Parathyroid adenoma (tissue), 2 donors: ENCODE results near the gene SNPH.

ENCODE experiments used
- H2AFZ ChIP-seq: fragments of 300-600 bp; sonication (generic); one replicate; pipeline ENCODE4 v1.7.0; 2017; ENCODE audit warnings: antibody characterized with exemption, mild to moderate bottlenecking
- H3K27ac ChIP-seq: fragments of 300-600 bp; sonication (generic); one replicate; pipeline ENCODE4 v1.7.0; 2017
- H3K27me3 ChIP-seq: fragments of 300-600 bp; sonication (generic); one replicate; pipeline ENCODE4 v1.7.0; 2017; ENCODE audit warnings: low read length; ENCODE audit not compliant: control insufficient read depth, insufficient read depth
- H3K36me3 ChIP-seq: fragments of 300-600 bp; sonication (generic); one replicate; pipeline ENCODE4 v1.7.0; 2017; ENCODE audit warnings: low read length; ENCODE audit not compliant: control insufficient read depth, insufficient read depth
- H3K4me1 ChIP-seq: fragments of 300-600 bp; sonication (generic); one replicate; pipeline ENCODE4 v1.7.0; 2017; ENCODE audit warnings: control low read depth
- H3K4me2 ChIP-seq: fragments of 300-600 bp; sonication (generic); one replicate; pipeline ENCODE4 v1.7.0; 2017; ENCODE audit warnings: low read length
- H3K4me3 ChIP-seq: fragments of 300-600 bp; sonication (generic); one replicate; pipeline ENCODE4 v1.7.0; 2017; ENCODE audit warnings: low read depth, low read length
- H3K79me2 ChIP-seq: fragments of 300-600 bp; sonication (generic); one replicate; pipeline ENCODE4 v1.7.0; 2017; ENCODE audit warnings: control low read depth
- H3K9ac ChIP-seq: fragments of 300-600 bp; sonication (generic); one replicate; pipeline ENCODE4 v1.7.0; 2017; ENCODE audit warnings: mild to moderate bottlenecking
- H3K9me3 ChIP-seq: fragments of 300-600 bp; sonication (generic); one replicate; pipeline ENCODE4 v1.7.0; 2017; ENCODE audit warnings: low read length; ENCODE audit not compliant: control insufficient read depth
- CTCF ChIP-seq: fragments of 300-600 bp; sonication (generic); IDR thresholded peaks from one replicate; pipeline ENCODE4 v1.7.0; 2017; ENCODE audit warnings: antibody characterized with exemption, mild to moderate bottlenecking
- donor health status: primary hyperparathyroidism.

SNPH gene

GRCh38 chr20:1323830-1324597 lies 57.9 kb downstream of the SNPH start:
- H3K4me3 ChIP-seq = no peak overlapping the region
- no peak overlapping the region for H3K9ac ChIP-seq
- peak overlapping the region; percentile 92 for H2AFZ ChIP-seq
- TF ChIP-seq CTCF = no peak
- no peaks in the 10 kb centered on the region for H3K9me3 ChIP-seq
- no peaks in the 10 kb centered on the region for H3K27me3 ChIP-seq
- H3K36me3 ChIP-seq = no peaks in the 10 kb centered on the region
- H3K27ac ChIP-seq = peak overlapping the region; percentile 93
- no peak overlapping the region for H3K4me2 ChIP-seq
- H3K4me1 ChIP-seq = peaks cover 23% of the 10 kb centered on the region
- H3K79me2 ChIP-seq = peaks cover 8% of the 10 kb centered on the region

DNA sequence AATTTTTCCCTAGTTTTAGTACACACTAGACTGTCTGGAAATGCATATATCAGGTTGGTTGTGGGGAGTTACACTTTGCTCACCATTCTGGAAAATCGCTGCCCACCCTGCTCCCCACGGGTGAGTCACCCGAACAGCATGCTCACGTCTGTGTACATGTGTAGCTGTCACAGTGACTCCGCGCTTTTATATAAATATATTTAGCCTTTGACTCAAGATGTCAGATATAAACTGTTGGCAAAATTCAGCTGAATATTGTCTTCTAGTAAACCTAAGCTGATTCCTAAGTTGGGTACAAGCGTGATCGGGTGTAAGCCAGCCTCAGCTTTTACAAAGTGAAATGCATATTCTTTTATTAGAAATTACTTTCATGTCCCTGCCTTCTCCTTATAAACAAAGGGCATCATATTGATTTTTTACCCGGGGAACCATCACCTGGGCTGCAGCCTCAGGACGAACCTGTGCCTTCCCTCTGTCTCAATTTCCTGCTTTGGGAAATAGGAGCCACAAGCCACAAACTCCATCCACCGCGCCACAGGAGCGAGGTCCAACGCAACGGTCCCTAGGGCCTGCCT lies 58.6 kb downstream of the SNPH start:
- no peaks in the 10 kb centered on the region for H3K36me3 ChIP-seq
- peaks cover 27% of the 10 kb centered on the region for H3K4me1 ChIP-seq
- TF ChIP-seq CTCF = no peak
- no peaks in the 10 kb centered on the region for H3K27me3 ChIP-seq
- no peak overlapping the region for H3K9ac ChIP-seq
- peak overlapping the region; percentile 92 for H3K4me2 ChIP-seq
- peak overlapping the region; percentile 93 for H3K27ac ChIP-seq
- H3K9me3 ChIP-seq = no peaks in the 10 kb centered on the region
- H2AFZ ChIP-seq = peak overlapping the region; percentile 92
- H3K4me3 ChIP-seq = peak overlapping the region; percentile 97
- H3K79me2 ChIP-seq = peaks cover 8% of the 10 kb centered on the region

DNA sequence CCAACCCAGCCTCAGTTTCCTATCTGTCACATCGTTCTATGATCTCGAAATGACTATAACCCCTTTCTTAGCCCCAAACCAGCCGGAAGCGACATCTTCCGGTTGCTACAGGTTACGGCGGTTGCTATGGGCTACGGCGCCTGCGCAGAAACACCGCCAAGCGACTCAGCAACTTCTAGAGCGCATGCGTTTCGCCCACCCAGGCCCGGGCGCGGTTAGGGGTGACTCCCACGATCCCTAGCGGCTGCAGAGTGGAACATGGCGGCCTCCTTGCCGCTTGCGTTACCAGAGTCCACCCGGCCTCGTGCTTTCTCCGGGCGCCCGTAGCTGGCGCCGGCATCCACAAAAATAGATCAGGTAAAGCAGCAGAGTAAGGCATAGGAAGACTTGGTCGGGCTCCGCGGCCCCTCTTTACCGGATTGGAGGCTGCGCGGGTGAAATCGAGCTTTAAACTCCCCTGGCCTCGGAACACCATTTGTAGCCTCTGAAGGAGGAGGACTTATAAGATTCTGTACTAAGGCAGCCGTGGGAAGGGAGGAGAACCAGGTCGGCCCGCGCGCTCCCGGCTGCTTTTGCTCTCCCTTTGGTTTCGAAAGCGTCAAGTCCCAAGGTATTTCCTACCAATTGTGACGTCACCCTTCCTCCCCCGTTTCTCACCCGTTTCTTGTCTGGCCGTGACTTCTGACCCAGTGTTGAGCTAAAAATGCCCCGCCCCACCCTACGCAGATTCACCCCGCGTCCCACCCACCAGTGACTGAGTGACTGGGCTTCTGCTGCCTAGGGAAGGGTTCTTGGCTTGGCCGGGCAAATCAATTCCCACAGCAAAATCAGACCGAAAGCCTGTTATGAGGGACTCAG lies 59.3 kb downstream of the SNPH start:
- H3K27me3 ChIP-seq = no peaks in the 10 kb centered on the region
- no peaks in the 10 kb centered on the region for H3K36me3 ChIP-seq
- H3K4me3 ChIP-seq = peak overlapping the region; percentile 97
- peaks cover 12% of the 10 kb centered on the region for H3K79me2 ChIP-seq
- TF ChIP-seq CTCF = peak; percentile 42
- peak overlapping the region; percentile 91 for H3K9ac ChIP-seq
- peak overlapping the region; percentile 92 for H3K4me2 ChIP-seq
- no peaks in the 10 kb centered on the region for H3K9me3 ChIP-seq
- peak overlapping the region; percentile 93 for H3K27ac ChIP-seq
- peak overlapping the region; percentile 92 for H2AFZ ChIP-seq
- peaks cover 27% of the 10 kb centered on the region for H3K4me1 ChIP-seq

- Histone ChIP-seq H3K4me1 (peaks cover 27% of the 10 kb centered on the region), H3K36me3 (no peaks in the 10 kb centered on the region), H2AFZ (peak overlapping the region; percentile 92), H3K4me2 (peak overlapping the region; percentile 92), H3K9ac (peak overlapping the region; percentile 91), H3K27ac (peak overlapping the region; percentile 93), H3K27me3 (no peaks in the 10 kb centered on the region), H3K79me2 (peaks cover 18% of the 10 kb centered on the region), H3K4me3 (peak overlapping the region; percentile 97), H3K9me3 (no peaks in the 10 kb centered on the region)
- no peak for TF ChIP-seq CTCF
These were observed 60.2 kb downstream of the SNPH start for GRCh38 chr20:1326031-1326930.
